NCI-H82 (cell line): ENCODE measurements around the gene FCHO2.

Experiments used
- DNase-seq: peaks from one replicate; lab custom pipeline; 2025; lab: John Stamatoyannopoulos, UW

FCHO2 gene

DNA sequence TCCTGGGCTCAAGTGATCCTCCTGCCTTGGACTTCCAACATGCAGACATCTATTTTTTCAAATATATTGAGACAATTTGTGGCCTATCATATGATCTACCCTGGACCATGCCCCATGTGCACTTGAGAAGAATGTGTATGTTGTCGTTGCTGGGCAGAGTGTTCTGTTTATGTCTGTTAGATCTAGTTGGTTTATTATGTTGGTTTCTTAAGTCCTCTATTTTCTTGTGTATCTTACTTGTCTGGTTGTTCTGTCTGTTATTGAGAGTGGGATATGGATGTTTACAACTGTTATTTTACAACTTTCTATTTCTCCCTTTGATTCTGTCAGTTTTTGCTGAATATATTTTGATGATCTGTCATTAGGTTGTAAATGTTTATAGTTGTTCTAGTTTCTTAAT lies 154.3 kb downstream of the FCHO2 start:
- no peak for DNase-seq

DNA sequence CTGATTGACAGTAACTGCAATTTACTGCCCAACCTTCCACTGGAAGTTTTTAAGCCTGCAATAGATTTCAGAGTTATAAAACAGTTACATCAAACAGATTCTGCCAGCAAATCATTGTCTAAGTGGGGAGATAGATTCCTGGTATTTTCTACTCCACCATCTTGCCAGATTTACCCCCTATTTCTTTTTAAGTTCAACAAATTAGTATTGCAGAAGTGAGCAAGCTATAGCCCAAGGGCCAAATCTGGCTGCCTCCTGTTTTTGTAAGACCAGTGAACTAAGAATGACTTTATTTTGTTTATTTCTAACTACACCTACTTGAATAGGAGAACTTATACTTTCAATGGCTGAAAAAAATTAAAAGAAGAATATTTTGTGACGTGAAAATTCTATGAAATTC lies 155.7 kb downstream of the FCHO2 start:
- DNase-seq, result no peak

DNA sequence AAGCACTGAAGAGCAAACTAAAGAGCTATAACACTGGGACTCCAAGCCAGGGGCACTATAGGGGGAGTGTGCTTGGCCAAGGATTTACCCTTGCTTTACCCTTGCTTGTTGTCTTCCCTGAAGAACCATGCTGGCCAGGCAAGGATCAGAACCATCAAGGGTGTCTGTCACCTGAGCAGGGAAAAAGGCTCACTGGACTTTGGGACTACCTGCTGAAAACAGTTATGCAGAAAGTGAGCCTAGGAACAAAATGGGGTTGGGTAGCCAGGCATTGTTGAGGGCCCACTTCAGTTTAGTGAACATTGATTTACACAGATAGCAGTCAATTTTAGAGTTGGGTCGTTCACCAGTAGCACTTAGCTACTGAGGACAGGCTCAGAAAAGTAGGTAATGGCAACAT lies 156.5 kb downstream of the FCHO2 start:
- no peak for DNase-seq

DNA sequence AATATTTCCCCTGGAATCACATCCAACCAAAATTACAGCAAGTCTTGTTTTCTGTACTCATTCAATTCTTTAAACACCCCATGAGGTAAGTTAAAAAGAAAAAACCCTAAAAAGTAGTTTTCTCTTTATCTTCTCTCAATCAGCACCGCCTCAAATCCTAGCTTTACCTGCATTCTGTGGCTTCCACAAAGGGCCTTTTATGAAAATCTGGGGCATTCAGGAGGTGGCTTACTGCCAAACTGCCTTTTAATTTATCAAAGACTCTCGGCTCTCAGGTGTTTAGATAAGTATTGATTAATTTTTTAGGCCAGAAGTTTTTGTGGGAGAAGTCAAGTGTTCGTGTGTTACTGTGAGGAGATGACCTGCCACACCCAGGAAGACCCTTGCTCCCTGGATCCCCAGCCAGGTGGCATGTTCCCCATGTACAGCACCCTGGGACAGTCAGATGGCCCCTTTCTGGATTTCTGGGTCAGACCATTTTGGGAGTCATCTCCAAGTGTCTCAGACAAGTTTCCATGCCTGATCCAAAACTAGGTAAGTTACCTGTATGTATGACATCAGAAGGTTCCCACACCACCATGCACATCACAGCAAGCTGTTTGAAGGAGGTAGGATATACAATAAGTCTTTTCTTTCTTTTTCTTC lies 158.3 kb downstream of the FCHO2 start:
- DNase-seq, result no peak

DNA sequence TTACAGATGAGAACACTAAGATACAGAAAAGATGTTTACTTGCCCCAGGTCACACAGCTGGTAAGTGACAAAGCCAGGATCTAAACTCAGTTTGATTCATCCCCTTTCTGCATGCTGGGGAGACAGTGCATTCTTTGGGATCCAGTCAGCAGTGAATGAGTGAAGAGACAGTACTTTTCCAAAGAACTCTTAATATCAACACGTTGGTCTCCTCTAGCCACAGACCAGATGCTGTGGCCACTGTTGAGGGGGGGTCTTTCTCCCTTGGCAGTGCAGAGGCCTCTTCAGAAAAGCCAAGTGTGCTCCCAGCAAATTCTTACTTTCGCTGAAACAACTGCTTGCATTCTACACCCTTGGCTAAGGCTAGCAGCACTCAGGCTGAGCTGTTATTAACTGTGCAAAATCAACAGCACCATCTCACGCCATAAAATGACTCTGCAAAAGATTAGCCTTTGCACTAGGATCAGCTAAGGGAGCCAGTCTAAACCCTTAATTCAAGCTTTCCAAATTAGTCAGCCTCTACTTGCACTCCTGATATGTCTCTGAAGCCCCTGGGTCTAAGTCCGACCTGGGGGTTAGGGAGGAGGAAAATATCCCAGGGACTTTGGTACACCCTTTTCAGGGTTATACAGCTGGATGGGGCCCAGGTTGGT lies 159.7 kb downstream of the FCHO2 start:
- DNase-seq, result peak; percentile 73

DNA sequence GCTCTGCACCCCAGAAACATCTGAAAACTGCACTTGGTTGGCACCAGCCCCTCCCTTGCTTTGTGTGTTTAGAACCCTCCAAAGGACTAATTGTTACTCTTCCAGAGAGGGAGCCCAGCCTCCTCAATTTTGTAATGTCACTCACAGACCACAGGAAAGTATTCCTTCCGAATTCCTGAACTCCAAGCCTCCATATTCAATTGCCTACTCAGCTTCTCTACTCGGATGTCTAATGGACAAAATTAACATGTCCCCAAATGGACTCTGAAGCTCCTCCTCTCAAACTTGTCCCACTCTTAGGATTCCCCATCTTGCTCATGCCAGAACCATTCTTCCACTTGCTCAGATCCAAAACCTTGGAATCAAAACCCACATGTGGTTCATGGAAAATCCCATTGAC lies 160.7 kb downstream of the FCHO2 start:
- no peak for DNase-seq

DNA sequence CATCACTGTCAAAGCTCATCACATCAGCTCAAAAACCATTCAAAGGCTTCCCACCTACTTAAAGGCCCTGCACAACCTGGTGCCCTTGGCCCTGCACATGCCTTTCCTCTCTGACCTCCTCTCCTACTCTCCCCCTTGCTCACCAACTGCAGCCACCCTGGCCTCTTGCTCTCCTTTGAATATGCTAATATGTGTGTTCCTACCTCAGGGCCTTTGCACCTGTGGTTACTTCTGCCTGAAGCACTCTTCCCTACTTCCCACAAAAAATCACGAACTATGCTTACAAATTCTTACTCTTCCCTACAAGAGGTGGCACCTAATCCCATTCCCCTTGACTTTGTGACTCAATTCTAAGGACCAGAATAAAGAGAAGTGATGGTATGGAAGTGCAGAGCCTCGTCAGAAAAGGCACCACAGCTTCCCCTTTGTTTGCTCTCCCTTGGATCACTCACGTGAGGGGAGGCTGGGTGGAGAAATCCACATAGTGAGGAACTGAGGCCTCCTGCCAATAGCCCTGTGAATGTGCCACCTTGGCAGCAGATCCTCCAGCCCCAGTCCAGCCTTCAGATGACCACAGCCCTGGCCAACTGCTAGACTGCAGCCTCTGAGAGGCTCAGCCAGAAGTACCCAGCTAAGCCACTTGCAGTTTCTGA lies 161.4 kb downstream of the FCHO2 start:
- no peak for DNase-seq

DNA sequence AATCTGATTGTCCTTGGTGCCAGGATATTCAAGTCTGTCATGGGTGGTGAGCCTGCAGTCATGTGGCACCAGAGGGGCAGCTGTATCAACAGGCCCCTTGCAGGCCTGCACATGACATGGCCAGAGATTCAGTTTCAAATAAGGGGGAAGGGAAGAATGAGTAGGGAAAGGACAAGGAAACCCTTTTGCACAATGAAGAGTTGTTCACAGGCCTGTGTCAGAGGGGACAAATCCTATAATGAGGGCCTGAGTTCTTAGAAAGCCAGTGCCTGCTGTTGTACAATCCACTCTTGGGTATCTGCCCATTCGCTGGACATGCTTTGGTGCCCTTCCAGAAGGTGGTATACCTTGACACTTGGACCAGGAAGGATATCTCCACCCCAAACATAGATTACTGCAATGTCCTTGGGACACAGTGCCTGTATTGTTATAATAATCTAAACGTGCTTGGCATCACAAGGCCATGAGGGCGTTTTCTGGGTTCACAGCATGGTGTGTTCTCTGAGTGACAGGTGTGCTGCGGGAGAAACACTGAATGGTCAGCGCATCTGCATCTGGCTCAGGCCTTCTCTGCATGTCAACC lies 162.6 kb downstream of the FCHO2 start:
- no peak for DNase-seq

DNA sequence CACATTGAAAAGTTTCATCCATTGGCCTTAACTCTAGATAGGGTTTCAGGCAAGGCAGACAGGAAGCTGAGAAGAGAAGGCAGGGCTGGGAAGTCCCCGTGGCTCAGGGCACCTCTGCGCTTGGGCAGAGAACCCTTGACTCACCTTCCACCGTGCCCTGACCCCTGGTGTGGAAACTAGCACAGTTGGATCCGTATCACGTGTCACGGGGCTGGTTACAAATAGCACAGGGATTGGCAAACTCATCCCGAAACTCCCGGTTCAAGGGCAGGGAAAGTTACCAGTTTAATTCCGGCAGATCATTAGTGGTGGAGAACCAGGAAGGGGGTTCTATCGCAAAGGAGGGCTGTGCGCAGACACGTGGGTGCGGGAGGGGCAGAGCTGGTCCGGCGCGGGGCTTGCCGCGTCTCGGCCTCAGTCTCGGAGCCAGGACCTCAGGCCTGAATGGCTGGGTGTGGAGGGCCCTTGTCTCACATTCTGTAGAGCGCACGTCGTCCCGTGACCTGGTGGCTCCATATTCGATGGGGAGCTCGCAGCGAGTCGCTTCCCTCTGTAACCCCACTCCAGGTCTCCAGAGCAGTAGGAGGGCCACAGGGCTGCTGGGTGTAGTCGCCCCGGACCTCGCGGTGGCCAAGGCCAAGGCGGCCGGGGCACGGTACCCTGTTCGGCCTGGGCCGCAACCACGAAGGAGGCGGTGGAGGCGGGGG lies 163.8 kb downstream of the FCHO2 start:
- no peak for DNase-seq

DNA sequence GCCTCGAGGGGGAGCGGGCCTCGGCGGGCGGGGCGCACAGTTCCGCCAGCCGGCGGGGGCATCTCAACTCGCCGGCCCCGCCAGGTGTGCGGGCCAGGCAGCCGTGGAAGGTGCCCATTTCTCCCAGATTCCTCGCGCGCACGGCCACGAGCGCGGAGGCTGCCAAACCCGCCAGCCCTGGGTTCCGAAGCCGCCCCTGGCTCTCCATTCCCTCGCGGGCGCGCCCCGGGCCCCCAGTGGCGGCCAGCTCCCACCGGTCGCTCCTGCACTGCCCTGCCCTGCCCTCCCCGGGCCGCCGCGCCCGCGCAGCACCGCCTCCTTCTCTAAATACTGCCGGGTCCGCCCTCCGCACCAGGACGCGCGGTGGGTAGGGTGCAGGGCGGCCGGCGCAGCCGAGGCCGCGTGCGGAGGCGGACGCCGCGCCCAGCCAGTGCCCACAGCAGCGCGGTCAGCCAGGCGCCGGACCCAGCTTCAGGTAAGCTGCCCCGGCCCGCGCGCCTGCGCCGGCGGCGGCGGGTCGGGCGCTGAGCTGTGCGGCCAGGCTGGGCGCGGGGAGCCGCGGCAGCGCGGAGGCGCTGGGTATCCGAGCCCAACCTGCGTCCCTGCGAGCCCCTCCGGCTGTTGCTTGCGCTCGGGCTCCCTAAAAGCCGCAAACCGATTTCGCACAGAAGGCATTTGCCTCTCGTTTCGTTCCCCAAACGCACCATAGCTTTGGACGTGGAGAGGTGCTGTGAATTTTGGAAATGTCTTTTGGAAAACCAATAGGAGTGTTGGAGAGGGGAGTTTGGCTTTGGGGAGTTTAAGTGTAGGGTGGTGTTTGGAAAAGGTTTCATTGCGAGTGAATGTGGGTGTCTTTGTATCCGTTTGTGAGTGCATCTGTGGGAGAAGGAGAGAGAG lies 164.6 kb downstream of the FCHO2 start, which contains the start of gene TMEM171:
TSS of gene TMEM171 (plus strand) at position 354 of the 897 bp plus-strand sequence. CDS start 2,799 bp downstream, outside the sequence.
- peak; percentile 11 for DNase-seq

DNA sequence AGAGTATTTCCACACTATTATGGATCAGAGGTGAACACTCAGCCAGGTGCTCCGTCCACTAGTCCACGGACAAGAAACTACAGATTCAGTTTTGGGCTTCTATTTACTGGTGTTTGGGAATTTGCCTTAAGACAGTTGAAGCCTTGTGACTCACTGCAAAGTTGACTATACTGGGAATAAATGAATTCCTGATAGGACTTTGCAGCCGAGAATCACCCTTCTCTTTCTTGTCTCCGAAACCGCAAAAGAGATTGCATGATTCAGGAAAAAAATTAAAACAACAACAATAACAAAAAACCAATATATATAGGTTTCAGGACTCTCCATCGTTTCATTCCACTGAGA lies 165.2 kb downstream of the FCHO2 start:
- DNase-seq, result no peak

DNA sequence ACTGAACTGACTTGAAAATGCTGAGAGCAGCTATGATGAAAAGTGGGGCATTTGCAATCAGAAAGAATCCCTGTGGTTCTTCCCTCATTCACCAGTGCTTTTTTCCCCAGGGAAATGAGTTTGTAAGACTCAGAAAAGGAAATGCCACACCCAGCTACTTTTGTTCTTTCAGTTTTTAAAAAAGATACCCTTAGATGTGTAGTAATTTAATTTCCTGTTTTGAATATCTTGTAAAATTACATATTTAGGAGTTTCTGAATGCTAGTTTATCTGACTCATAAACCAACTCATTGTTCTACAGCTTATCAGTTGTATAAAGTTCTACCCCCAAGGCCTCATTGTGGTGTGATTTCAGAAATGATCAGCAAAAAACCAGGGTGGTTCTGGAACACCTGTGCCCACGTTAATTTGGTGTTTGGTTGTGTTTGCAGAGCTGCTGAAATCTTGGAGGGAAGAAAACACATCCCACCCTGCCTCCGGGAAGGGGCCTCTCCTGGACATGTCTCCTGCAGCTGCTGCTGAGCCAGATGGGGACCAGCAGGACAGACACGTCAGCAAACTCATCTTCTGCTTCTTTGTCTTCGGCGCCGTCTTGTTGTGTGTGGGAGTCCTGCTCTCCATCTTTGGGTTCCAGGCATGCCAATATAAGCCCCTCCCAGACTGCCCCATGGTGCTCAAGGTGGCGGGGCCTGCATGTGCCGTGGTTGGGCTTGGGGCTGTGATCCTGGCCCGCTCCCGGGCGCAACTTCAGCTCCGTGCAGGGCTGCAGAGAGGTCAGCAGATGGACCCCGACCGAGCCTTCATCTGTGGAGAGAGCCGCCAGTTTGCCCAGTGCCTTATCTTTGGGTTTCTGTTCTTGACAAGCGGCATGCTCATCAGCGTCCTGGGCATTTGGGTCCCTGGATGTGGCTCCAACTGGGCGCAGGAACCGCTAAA lies 167.3 kb downstream of the FCHO2 start:
- DNase-seq, result no peak

DNA sequence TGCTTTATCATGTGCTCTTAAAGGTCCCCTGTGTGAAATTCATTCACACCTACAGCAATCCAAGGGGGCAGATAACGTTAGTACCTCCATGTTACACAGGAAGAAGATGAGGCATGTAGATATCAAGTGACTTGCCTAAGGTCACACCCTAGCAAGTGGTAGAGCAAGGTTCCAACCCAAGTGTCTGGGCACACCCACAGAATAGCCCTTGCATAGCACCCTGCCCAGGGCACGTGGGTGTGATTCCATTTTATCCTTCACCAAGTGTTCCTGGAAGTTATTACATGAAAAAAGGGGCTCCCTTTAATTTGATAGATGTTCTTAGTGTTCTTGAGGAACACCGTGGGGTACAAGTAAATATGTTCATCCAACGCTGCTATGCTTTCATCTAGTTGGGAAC lies 169.4 kb downstream of the FCHO2 start:
- no peak for DNase-seq

DNA sequence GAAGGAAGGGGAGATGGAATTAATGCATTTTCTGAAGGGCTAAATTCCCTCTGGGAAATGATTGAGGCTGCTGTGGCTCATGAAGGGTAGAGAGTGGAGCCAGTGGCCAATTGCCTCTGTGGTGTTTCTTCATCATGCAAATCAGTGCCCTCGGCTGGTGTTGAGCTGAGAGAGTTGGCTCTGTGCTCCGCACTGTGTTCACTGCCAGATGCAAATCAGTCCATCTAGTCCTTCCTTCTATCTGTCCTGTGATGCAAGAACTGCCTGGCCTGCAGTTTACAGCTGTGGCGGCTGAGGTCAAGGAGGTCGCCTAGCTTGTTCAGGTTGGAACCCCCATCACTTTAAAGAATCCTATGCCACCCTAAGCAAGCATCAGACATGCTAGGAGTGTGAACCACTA lies 170.5 kb downstream of the FCHO2 start:
- DNase-seq, result no peak

DNA sequence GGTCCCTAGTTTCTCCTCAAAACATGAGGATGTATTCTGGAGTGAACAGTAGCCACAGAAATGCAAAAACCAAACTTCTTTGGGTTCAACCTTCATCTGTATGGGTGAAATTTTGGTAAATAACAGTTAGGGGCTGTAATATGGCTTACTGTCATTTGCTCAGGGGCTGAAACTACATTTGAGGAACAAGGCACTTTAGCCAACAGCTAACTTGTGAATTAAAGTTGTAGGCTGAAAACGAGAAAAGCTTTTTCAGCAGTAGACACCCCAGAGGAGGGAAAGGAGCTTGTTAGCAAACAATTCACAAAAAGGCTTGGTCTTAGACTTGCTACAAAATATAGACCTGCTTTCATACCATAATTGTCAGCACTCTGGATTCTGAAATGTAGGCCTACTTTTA lies 171.1 kb downstream of the FCHO2 start:
- no peak for DNase-seq

DNA sequence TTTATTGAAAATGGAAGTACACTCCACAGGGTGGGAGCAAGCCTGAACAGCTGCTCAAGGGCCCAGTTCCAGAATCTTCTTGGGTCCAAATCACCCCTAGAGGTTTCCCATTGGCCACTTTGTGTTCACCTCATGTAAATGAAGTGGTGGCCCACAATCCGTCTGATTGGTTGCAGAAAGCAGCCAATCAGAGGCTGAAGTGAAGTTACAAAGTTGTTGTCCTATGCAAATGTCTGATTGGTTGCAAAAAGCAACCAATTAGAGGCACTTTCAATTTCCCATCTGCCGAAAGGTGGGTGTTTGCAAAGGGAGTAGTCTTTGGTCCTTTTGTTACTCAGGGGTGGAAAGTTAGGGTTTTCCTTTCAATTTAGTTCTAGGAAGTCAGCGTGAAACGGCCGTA lies 173.3 kb downstream of the FCHO2 start:
- no peak for DNase-seq

DNA sequence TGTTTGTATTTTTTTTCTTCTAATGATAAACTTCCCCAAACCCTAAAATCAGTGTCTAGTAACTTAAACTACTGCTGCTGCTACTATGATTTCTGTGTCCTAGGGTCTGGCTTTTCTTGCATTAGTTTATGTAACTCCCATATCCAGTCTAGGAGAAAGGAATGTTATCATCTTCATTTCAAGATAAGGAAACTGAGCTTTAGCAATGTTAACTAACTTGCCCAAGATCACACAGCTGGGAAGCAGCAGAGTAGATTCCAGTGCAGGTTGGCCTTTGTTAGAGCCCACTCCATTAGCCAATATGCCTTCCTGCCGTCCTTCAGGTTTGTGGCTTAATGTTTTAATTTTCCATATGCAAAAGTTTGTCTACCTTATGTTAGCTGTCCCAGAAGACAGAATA lies 175.0 kb downstream of the FCHO2 start:
- no peak for DNase-seq

DNA sequence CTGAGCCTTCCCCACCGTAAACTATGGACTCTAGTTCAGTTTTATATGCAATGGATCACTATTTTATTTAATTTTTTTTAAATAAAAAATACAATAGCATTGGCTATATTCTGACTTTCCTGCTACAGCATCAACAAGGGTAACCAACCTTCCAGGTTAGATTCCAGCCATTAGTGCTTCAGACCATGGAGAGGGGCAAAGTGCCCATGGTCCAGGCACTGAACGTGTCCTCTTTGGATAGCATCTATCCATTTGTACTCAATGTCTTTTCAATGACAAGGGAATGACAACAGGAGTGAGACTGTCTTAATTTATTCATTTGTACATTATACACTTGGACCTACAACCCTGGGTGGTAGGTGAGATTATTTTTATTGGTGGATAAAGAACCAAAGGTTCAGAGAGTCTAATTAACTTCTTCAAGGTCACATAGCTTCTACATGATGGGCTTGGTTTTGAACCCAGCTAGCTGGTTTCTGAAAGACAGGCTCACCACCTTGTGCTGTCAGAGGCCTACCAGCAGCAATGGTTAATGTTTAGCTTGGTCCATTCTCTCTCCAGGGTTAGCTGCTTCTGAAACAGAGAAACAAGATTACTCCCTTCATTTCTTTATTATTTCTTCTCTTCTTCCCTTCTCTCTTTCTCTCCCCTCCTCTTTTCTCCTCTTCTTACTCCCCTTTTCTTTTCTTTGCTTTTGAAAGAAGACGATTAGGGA lies 176.0 kb downstream of the FCHO2 start:
- DNase-seq, result no peak

DNA sequence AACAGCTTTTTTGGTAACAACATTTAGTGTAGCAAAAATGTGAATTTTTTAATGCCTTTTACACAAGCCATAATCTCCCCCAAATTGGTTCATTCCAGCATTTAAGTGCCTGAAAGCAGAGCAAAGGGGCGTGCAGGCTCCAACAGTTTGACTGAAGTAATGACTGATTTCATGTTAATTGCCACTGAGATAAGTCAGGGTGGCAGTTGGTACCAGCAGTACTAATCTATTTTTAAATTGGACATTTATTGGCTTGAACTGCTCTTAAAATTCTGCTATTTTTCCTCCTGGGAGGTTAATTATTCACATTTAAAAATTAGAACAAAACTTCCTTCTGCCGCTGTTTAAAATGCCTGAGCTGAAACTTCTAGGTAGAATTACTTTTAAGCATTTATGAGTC lies 176.9 kb downstream of the FCHO2 start:
- DNase-seq, result no peak

DNA sequence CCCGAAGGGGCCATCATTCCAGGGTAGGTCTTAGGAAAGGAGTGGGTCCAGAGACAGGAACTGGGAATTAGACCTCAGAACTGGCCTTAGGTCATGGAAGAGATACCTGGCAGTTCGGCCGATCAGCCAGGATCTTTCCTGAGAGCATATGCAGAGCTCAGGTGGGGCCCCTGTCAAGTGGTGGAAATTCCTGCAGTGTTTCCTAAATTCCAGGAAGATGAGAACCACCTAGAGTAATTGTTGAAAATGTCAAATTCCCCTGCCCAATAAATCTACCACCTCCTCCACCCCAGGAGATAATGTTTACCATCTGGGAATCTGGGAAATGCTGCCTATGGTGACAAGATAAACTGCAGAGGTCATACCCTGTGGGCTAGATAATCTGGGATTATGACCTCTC lies 179.2 kb downstream of the FCHO2 start:
- DNase-seq, result no peak
